ENCODE results near the gene ADGRF5. TPM values are rescaled to one million over a fixed set of nuclear protein-coding genes. Genes with fewer than 3 reads are reported as not detected.

The ADGRF5 gene
- not detected in 2 replicates for total RNA-seq (2014; rRNA removed; shearing (Covaris generic); ENCODE audit: low replicate concordance)

- no peak for DNase-seq (ENCODE audit: low read depth)
- in situ Hi-C loops (cut with HindIII; ENCODE audit: low pct_unique_long_range_greater_than_20kb, low sequenced_read_pairs) = no loop called here
Measured at GRCh38 chr6:46921731-46922130, at the start of gene ADGRF5. Gene ADGRF5 (minus strand): TSS chr6:46921938. CDS start chr6:46906762, 15,176 bp downstream.

- DNase-seq (ENCODE audit: low read depth) = no peak
- in situ Hi-C loops (cut with HindIII; ENCODE audit: low pct_unique_long_range_greater_than_20kb, low sequenced_read_pairs) = no loop called here
Measured at GRCh38 chr6:46969206-46969605, 47.5 kb upstream of the ADGRF5 start.

- in situ Hi-C loops (cut with HindIII; ENCODE audit: low pct_unique_long_range_greater_than_20kb, low sequenced_read_pairs) = no loop called here
- DNase-seq (ENCODE audit: low read depth) = no peak
Measured at GRCh38 chr6:46967826-46968349, 46.1 kb upstream of the ADGRF5 start.

- no peak for DNase-seq (ENCODE audit: low read depth)
- in situ Hi-C loops (cut with HindIII; ENCODE audit: low pct_unique_long_range_greater_than_20kb, low sequenced_read_pairs) = no loop called here
Measured at GRCh38 chr6:46964716-46965519, 43.2 kb upstream of the ADGRF5 start.

GRCh38 chr6:46963626-46964025, 41.9 kb upstream of the ADGRF5 start:
- in situ Hi-C loops (cut with HindIII; ENCODE audit: low pct_unique_long_range_greater_than_20kb, low sequenced_read_pairs) = no loop called here
- no peak for DNase-seq (ENCODE audit: low read depth)

- in situ Hi-C loops (cut with HindIII; ENCODE audit: low pct_unique_long_range_greater_than_20kb, low sequenced_read_pairs) = no loop called here
- DNase-seq (ENCODE audit: low read depth) = no peak
Measured at GRCh38 chr6:46963039-46963438, 41.3 kb upstream of the ADGRF5 start.

- no peak for DNase-seq (ENCODE audit: low read depth)
- in situ Hi-C loops (cut with HindIII; ENCODE audit: low pct_unique_long_range_greater_than_20kb, low sequenced_read_pairs) = no loop called here
Measured at GRCh38 chr6:46961711-46962110, 40.0 kb upstream of the ADGRF5 start.

GRCh38 chr6:46961232-46961631, 39.5 kb upstream of the ADGRF5 start:
- no peak for DNase-seq (ENCODE audit: low read depth)
- in situ Hi-C loops (cut with HindIII; ENCODE audit: low pct_unique_long_range_greater_than_20kb, low sequenced_read_pairs) = no loop called here

GRCh38 chr6:46959419-46959818, 37.7 kb upstream of the ADGRF5 start:
- in situ Hi-C loops (cut with HindIII; ENCODE audit: low pct_unique_long_range_greater_than_20kb, low sequenced_read_pairs) = no loop called here

GRCh38 chr6:46956409-46956808, 34.7 kb upstream of the ADGRF5 start:
- no peak for DNase-seq (ENCODE audit: low read depth)

More at GRCh38 chr6:46959419-46959818, 37.7 kb upstream of the ADGRF5 start:
- DNase-seq (ENCODE audit: low read depth) = no peak

GRCh38 chr6:46954837-46955451, 33.2 kb upstream of the ADGRF5 start:
- in situ Hi-C loops (cut with HindIII; ENCODE audit: low pct_unique_long_range_greater_than_20kb, low sequenced_read_pairs) = no loop called here
- no peak for DNase-seq (ENCODE audit: low read depth)

More at GRCh38 chr6:46956409-46956808, 34.7 kb upstream of the ADGRF5 start:
- in situ Hi-C loops (cut with HindIII; ENCODE audit: low pct_unique_long_range_greater_than_20kb, low sequenced_read_pairs) = no loop called here

- in situ Hi-C loops (cut with HindIII; ENCODE audit: low pct_unique_long_range_greater_than_20kb, low sequenced_read_pairs) = no loop called here
- no peak for DNase-seq (ENCODE audit: low read depth)
Measured at GRCh38 chr6:46953921-46954320, 32.2 kb upstream of the ADGRF5 start.

- DNase-seq (ENCODE audit: low read depth) = no peak
Measured at GRCh38 chr6:46949632-46950280, 28.0 kb upstream of the ADGRF5 start.

GRCh38 chr6:46948699-46949098, 27.0 kb upstream of the ADGRF5 start:
- DNase-seq (ENCODE audit: low read depth) = no peak
- in situ Hi-C loops (cut with HindIII; ENCODE audit: low pct_unique_long_range_greater_than_20kb, low sequenced_read_pairs) = no loop called here

More at GRCh38 chr6:46949632-46950280, 28.0 kb upstream of the ADGRF5 start:
- in situ Hi-C loops (cut with HindIII; ENCODE audit: low pct_unique_long_range_greater_than_20kb, low sequenced_read_pairs) = no loop called here

GRCh38 chr6:46947497-46947896, 25.8 kb upstream of the ADGRF5 start:
- in situ Hi-C loops (cut with HindIII; ENCODE audit: low pct_unique_long_range_greater_than_20kb, low sequenced_read_pairs) = no loop called here
- no peak for DNase-seq (ENCODE audit: low read depth)

GRCh38 chr6:46940433-46941226, 18.9 kb upstream of the ADGRF5 start:
- DNase-seq (ENCODE audit: low read depth) = no peak
- in situ Hi-C loops (cut with HindIII; ENCODE audit: low pct_unique_long_range_greater_than_20kb, low sequenced_read_pairs) = no loop called here

- in situ Hi-C loops (cut with HindIII; ENCODE audit: low pct_unique_long_range_greater_than_20kb, low sequenced_read_pairs) = no loop called here
- no peak for DNase-seq (ENCODE audit: low read depth)
Measured at GRCh38 chr6:46937642-46938041, 15.9 kb upstream of the ADGRF5 start.

GRCh38 chr6:46935687-46936086, 13.9 kb upstream of the ADGRF5 start:
- no peak for DNase-seq (ENCODE audit: low read depth)

More at GRCh38 chr6:46935687-46936086, 13.9 kb upstream of the ADGRF5 start:
- in situ Hi-C loops (cut with HindIII; ENCODE audit: low pct_unique_long_range_greater_than_20kb, low sequenced_read_pairs) = no loop called here
